NB4 (cell line): ENCODE measurements around the gene CST2.

Source experiments
- CTCF ChIP-seq: IDR thresholded peaks from one replicate; pipeline ENCODE4 v1.5.1; 2012; ENCODE audit warnings: low read depth, low read length
- POLR2A ChIP-seq: IDR thresholded peaks from 2 replicates; pipeline ENCODE4 v1.6.1; 2011; ENCODE audit warnings: mild to moderate bottlenecking; ENCODE audit not compliant: insufficient read length; ENCODE audit errors: extremely low read depth

GRCh38 chr20:23873370-23874015, 47.0 kb upstream of the CST2 start:
- no peak for TF ChIP-seq POLR2A
- no peak for TF ChIP-seq CTCF
